HepG2 (cell line): ENCODE results near the gene ACER2.

ENCODE experiments used
- ARHGAP35 ChIP-seq: sonication (generic); formaldehyde crosslinking; IDR thresholded peaks from 2 replicates; pipeline ENCODE4 v1.9.0; 2022; ENCODE audit warnings: mild to moderate bottlenecking, inconsistent platforms, moderate library complexity, missing genetic modification reagents, borderline replicate concordance
- EZH2 ChIP-seq: conservative IDR thresholded peaks from 2 replicates; pipeline ENCODE4 v1.6.1; 2012; ENCODE audit warnings: mild to moderate bottlenecking, low read depth, low read length, moderate library complexity
- KDM5B ChIP-seq: sonication (generic); formaldehyde crosslinking; IDR thresholded peaks from 2 replicates; pipeline ENCODE4 v1.4.0; 2020; ENCODE audit warnings: missing genetic modification reagents, mild to moderate bottlenecking, borderline replicate concordance
- KLF12 ChIP-seq: sonication (generic); formaldehyde crosslinking; IDR thresholded peaks from 2 replicates; pipeline ENCODE4 v1.4.0; 2020; ENCODE audit warnings: missing genetic modification reagents, borderline replicate concordance
- POLR2A ChIP-seq, 2 experiments: IDR thresholded peaks; 2 replicates each; pipeline ENCODE4 v1.6.1; 2011; ENCODE audit warnings: low read depth in 2 of 2, low read length in 2 of 2, mild to moderate bottlenecking in 1 of 2, moderate library complexity in 1 of 2; ENCODE audit not compliant: insufficient read depth in 1 of 2
- PTBP1 ChIP-seq: fragments of 200-400 bp; formaldehyde crosslinking; IDR thresholded peaks from 2 replicates; pipeline ENCODE4 v1.6.1; 2018; ENCODE audit warnings: low read length, low read depth; ENCODE audit not compliant: poor library complexity, severe bottlenecking
- RAD21 ChIP-seq: fragments of 450-650 bp; formaldehyde crosslinking; IDR thresholded peaks from 2 replicates; pipeline ENCODE4 v1.5.0; 2020; ENCODE audit warnings: mild to moderate bottlenecking
- TAF1 ChIP-seq: sonication (generic); formaldehyde crosslinking; IDR thresholded peaks from 2 replicates; pipeline ENCODE4 v1.4.0; 2020; ENCODE audit warnings: missing genetic modification reagents
- ZNF274 ChIP-seq: sonication (generic); formaldehyde crosslinking; IDR thresholded peaks from 2 replicates; pipeline ENCODE4 v1.5.1; 2020; ENCODE audit warnings: mild to moderate bottlenecking, missing genetic modification reagents
- TF ChIP-seq, protein P1 (sequence below): sonication (generic); formaldehyde crosslinking; IDR thresholded peaks from 2 replicates; pipeline ENCODE4 v1.5.0; 2020; ENCODE audit warnings: mild to moderate bottlenecking, missing genetic modification reagents, moderate library complexity
- TF ChIP-seq, protein P2 (sequence below): sonication (generic); formaldehyde crosslinking; IDR thresholded peaks from 2 replicates; pipeline ENCODE4 v1.4.0; 2020; ENCODE audit warnings: mild to moderate bottlenecking, missing genetic modification reagents
- TF ChIP-seq, protein P3 (sequence below): sonication (generic); formaldehyde crosslinking; IDR thresholded peaks from 2 replicates; pipeline ENCODE4 v1.4.0; 2020; ENCODE audit warnings: missing genetic modification reagents

DNA sequence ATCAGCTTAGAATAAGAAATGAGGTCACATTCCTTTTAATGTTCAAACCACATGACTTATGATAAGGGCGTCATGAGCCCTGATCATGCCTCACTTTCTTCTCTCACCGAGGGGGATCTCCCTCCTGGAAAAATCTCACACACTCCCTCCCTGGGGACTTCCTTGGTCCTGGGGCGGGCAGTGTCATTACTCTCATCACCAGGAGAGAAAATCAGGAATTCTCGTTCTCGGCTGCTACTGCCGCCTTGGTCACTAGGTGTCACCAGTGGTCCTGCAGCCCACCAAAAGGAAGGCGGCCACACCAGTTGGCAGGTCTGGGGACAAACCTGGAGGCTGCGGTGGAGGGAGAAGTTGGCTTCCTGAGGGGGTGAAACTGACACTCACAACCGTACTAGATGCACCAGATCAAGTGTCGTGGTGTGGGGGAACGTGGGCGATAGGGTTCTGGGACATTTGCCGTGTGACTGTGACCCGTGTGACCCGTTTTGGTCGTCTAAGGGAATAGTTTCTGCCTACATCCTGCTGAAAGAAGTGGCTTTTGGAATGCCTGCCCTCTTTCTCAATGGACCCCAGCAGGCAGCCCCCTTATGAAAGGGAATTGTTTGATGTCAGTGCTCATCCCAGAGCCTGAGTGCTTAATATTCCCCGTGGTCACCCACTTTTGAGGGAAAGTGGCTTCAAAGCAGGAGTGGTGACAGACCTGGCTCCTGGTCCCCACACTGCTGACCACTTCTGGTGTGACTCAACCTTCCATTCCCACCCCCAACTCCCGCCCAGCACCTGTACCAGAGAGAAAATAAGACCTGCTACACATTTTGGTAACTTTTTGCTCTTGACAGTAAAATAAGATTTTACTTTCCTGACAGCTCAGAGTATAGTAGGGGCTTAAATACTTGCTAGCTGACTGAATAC lies 63.2 kb downstream of the ACER2 start:
- TF ChIP-seq PTBP1: no peak
- TF ChIP-seq KLF12: no peak
- TF ChIP-seq, protein P1, sequence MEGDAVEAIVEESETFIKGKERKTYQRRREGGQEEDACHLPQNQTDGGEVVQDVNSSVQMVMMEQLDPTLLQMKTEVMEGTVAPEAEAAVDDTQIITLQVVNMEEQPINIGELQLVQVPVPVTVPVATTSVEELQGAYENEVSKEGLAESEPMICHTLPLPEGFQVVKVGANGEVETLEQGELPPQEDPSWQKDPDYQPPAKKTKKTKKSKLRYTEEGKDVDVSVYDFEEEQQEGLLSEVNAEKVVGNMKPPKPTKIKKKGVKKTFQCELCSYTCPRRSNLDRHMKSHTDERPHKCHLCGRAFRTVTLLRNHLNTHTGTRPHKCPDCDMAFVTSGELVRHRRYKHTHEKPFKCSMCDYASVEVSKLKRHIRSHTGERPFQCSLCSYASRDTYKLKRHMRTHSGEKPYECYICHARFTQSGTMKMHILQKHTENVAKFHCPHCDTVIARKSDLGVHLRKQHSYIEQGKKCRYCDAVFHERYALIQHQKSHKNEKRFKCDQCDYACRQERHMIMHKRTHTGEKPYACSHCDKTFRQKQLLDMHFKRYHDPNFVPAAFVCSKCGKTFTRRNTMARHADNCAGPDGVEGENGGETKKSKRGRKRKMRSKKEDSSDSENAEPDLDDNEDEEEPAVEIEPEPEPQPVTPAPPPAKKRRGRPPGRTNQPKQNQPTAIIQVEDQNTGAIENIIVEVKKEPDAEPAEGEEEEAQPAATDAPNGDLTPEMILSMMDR (CRISPR knock-in tag): peak; percentile 91
- TF ChIP-seq KDM5B (CRISPR knock-in tag): no peak
- TF ChIP-seq RAD21 (CRISPR knock-in tag): peak; percentile 64
- TF ChIP-seq TAF1: no peak
- TF ChIP-seq, protein P2, sequence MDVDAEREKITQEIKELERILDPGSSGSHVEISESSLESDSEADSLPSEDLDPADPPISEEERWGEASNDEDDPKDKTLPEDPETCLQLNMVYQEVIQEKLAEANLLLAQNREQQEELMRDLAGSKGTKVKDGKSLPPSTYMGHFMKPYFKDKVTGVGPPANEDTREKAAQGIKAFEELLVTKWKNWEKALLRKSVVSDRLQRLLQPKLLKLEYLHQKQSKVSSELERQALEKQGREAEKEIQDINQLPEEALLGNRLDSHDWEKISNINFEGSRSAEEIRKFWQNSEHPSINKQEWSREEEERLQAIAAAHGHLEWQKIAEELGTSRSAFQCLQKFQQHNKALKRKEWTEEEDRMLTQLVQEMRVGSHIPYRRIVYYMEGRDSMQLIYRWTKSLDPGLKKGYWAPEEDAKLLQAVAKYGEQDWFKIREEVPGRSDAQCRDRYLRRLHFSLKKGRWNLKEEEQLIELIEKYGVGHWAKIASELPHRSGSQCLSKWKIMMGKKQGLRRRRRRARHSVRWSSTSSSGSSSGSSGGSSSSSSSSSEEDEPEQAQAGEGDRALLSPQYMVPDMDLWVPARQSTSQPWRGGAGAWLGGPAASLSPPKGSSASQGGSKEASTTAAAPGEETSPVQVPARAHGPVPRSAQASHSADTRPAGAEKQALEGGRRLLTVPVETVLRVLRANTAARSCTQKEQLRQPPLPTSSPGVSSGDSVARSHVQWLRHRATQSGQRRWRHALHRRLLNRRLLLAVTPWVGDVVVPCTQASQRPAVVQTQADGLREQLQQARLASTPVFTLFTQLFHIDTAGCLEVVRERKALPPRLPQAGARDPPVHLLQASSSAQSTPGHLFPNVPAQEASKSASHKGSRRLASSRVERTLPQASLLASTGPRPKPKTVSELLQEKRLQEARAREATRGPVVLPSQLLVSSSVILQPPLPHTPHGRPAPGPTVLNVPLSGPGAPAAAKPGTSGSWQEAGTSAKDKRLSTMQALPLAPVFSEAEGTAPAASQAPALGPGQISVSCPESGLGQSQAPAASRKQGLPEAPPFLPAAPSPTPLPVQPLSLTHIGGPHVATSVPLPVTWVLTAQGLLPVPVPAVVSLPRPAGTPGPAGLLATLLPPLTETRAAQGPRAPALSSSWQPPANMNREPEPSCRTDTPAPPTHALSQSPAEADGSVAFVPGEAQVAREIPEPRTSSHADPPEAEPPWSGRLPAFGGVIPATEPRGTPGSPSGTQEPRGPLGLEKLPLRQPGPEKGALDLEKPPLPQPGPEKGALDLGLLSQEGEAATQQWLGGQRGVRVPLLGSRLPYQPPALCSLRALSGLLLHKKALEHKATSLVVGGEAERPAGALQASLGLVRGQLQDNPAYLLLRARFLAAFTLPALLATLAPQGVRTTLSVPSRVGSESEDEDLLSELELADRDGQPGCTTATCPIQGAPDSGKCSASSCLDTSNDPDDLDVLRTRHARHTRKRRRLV (CRISPR knock-in tag): no peak
- TF ChIP-seq POLR2A (IDR thresholded peaks at IDR 0.05; ENCODE audit: insufficient read depth in 1 of 2, low read depth in 2 of 2, low read length in 2 of 2): no peak
- 0 out of 2 replicates have a peak, but pooled peaks have one; percentile 24 for TF ChIP-seq ZNF274
- no peak for TF ChIP-seq EZH2
- TF ChIP-seq ARHGAP35 (CRISPR knock-in tag): no peak
- TF ChIP-seq, protein P3, sequence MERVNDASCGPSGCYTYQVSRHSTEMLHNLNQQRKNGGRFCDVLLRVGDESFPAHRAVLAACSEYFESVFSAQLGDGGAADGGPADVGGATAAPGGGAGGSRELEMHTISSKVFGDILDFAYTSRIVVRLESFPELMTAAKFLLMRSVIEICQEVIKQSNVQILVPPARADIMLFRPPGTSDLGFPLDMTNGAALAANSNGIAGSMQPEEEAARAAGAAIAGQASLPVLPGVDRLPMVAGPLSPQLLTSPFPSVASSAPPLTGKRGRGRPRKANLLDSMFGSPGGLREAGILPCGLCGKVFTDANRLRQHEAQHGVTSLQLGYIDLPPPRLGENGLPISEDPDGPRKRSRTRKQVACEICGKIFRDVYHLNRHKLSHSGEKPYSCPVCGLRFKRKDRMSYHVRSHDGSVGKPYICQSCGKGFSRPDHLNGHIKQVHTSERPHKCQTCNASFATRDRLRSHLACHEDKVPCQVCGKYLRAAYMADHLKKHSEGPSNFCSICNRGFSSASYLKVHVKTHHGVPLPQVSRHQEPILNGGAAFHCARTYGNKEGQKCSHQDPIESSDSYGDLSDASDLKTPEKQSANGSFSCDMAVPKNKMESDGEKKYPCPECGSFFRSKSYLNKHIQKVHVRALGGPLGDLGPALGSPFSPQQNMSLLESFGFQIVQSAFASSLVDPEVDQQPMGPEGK (CRISPR knock-in tag): peak; percentile 24; the same call in 1 of the 2 replicates
